HG03439 (cell line): Measurements from ENCODE around the gene DPEP3.
A peak's percentile ranks its signal among the peaks of the same experiment; 100 is the strongest.
"Not testable (repeated sequence)": the region's sequence is repeated elsewhere in the genome, so short reads cannot be mapped to it uniquely, and the experiment has no call there.

Source experiments
- ATAC-seq: cut with Tn5 transposase; IDR thresholded peaks from one replicate; pipeline ENCODE4 v1.9.1; 2021; ENCODE audit warnings: mild to moderate bottlenecking, moderate library complexity; ENCODE audit not compliant: unreplicated experiment

The DPEP3 gene

DNA sequence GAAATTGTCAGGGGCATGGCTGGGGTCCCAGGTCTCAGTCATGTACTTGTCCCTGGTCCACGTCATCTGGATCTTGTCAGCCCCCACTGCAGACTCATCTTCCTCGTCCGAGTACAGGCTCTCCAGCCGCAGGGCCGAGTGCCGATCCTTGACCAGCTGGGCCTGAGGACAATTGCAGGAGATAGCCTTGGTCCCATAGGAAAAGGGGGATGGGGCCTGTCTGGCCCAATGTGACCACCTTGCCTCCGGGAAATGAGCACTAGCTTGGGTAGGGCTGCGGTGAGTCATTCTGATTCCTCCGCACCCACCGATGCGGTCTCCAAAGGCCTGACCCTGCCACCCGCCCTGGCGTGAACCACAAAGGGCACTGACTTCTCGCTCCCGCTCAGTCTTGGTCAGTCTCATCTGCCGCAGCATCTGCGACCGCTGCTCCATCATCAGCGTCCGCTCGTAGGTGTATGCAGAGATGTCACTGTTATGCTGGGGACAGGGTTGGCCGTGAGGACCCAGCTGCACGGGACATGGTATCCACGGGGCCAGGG is 34.8 kb downstream of the DPEP3 start:
- no peak for ATAC-seq

DNA sequence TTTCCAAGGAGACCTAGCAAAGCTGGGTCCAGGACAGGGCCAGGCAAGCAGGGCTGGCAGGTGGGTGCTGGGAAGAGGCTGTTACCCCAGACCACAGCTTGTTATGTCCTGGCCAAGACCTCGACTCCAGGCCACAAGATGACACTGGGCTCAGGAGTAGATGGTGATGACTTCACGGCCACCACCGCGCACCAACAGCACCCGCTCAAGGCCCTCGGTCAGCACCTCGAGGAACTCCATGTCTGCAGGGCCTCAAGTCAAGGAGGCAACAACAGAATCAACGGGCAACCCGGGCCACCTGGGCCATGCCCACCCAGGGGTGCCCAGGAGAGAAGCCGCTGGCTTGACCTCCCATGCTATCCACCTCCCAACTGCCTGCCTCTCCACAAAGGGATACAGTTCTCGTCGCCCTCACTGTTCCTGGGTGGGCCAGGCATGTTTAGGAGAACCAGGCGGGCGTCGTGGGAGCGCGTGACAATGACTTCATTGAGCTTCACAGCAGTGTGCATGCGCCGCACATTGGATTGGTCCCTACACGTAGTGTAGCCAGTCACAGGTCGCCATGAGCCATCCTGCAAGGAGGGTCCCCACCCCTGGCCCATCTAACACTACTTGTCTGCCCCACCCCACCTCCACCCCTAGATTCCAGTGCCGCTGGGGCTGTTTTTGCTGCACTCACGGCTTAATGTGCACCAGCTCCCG is 35.5 kb downstream of the DPEP3 start:
- no peak for ATAC-seq

DNA sequence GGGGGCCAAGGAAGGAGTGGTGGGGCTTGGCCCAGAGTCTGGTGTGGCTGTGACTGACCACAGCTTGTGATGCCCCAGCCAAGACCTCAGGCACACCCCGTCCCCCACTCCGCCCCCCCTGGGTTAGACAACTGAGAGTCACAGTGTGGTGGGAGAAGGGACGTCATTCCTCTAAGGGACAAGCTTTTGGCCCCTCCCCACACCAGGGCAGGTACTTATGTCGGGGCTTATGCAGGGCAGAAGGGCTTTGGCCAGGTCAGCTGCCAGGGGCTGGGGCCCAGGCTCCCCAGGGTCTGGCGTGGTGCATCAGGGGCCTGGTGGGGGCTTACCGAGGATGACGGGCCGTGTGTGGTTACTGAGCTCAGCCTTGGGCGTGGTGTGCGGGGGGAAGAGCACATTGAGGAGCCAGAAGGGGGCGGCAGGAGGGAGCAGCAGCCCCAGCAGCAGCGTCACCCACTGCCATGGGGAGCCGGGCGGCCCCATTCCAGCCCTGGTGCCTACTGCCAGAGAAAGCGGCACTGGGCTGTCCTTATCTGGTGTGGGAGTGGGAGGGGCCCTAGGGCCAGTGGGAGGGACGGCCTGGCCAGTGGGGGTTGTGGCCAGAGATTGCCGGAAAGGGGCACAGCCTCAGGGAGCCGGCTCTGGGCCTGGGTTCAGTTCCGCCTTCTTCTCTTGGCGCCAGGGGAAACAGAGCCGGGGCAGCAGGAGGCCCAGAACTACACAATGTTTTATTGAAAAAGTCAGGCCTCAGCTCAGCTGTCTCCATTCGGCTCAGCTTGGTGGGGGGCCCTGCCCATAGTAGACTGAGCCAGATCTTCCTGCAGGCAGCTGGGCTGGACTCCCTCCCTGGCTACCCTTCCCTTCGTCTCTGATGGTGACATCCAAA is 36.4 kb downstream of the DPEP3 start, which contains the start of gene LCAT:
Gene LCAT, minus strand, starts transcription at position 502 of the 886 bp plus-strand sequence. Its CDS starts 19 bp downstream, at position 483.
- ATAC-seq: no peak

GRCh38 chr16:67943256-67943618 is 37.1 kb downstream of the DPEP3 start:
- no peak for ATAC-seq

DNA sequence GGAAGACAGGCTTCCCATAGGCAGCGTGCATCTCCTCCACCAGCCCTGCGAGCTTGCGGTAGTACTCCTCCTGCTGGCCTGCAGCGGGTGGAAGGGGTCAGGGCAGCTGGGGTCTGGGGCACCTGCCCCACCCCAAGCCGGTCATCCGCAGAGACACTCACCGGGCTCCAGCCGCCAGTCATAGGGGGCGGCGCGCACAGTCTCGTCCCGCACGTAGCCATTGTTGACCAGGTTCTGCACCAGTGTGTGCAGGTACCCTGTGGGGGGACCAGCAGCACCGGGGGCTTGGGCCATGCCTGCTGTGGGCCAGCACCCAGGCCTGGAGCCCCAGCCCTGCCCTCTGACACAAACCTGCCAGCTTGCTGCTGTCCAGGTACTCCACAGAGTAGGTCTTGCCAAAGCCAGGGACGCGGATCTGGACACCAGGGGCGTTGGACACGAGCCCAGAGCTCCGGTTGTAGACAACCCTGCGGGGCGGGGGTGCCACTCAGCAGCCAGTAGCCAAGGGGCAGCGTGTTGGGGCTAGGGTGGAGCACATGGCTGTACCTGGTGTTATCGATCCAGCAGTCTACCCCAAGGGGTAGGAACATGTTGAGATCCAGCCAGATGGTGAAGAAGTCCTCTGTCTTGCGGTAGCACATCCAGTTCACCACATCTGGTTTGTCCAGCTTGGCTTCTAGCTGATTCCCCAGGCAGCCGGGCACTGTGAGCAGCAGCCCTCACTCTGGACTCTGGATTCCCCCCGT is 37.6 kb downstream of the DPEP3 start:
- no peak for ATAC-seq

DNA sequence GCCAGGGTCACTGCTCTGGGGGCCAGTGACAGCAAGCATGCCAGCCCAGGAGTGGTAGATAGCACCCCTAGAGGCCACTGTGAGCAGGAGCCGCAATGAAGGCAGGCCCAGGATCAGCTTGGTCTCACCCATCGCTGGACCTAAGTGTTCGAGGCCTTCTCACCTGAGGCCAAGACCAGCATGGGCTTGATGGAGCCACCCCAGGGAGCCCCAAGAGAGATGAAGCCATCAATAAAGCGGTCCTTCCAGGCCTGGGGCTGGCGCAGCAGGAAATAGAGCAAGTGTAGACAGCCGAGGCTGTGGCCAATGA is 38.1 kb downstream of the DPEP3 start:
- ATAC-seq: no peak

GRCh38 chr16:67941469-67942199 is 38.7 kb downstream of the DPEP3 start:
- no peak for ATAC-seq

GRCh38 chr16:67940446-67941089 is 39.7 kb downstream of the DPEP3 start:
- ATAC-seq: no peak

GRCh38 chr16:67939507-67940445 is 40.5 kb downstream of the DPEP3 start:
- ATAC-seq: no peak

DNA sequence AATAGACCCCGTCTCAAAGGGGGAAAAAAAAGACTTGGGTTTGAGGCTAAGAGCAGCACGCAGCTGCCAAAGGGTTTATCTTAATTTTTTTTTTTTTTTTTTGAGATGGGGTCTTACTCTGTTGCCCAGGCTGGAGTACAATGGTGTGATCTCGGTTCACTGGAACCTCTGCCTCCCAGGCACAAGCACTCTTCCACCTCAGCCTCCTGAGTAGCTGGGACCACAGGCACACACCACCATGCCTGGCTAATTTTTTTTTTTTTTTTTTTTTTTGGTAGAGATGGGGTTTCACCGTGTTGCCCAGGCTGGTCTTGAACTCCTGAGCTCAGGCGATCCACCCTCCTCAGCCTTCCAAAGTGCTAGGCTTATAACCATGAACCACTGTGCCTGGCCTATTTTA is 42.6 kb downstream of the DPEP3 start:
- ATAC-seq: not testable (repeated sequence)

GRCh38 chr16:67936880-67937605 is 43.3 kb downstream of the DPEP3 start:
- ATAC-seq: peak; percentile 46

GRCh38 chr16:67936124-67936879 is 44.0 kb downstream of the DPEP3 start, which contains the start of gene PSMB10:
Gene PSMB10, minus strand, starts transcription at chr16:67936850. Its CDS starts 101 bp downstream, at chr16:67936749.
- peak; percentile 3 for ATAC-seq

DNA sequence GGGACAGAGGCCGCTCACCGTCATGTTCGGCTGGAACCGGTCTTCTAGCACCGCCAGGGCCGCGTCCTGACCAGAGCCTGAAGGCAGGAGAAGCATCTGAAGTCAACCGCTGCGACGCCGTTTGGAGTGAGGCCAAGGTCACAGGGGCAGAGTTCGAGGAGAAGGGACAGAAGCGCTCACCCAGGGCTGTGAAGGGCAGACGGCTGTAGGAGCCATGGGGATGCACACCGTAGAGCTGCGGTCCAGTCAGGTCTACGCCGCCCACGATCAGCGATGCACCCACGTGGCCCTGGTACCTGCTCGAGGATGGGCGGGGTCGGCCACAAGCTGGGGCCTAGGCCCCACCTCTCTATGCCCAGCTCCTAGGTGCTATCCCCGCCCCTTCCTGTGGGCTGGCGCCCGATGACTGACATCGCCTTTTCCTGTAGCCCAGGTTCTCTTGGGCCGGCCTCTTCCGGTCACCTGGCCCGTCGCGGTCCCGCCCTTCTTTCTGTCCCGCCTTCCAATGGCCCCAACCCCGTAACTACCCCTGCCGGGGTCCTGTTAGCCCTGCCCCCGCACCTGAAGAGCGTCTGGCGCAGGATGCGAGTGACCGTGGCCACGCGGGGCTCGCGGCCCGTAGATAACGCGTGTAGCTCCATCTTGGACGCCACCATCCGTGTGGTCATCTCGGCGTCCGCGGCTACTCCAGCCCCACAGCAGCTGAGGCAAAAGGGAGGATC is 44.7 kb downstream of the DPEP3 start:
- peak; percentile 84 for ATAC-seq

- no peak for ATAC-seq
These were observed 45.2 kb downstream of the DPEP3 start for GRCh38 chr16:67935101-67935401.

DNA sequence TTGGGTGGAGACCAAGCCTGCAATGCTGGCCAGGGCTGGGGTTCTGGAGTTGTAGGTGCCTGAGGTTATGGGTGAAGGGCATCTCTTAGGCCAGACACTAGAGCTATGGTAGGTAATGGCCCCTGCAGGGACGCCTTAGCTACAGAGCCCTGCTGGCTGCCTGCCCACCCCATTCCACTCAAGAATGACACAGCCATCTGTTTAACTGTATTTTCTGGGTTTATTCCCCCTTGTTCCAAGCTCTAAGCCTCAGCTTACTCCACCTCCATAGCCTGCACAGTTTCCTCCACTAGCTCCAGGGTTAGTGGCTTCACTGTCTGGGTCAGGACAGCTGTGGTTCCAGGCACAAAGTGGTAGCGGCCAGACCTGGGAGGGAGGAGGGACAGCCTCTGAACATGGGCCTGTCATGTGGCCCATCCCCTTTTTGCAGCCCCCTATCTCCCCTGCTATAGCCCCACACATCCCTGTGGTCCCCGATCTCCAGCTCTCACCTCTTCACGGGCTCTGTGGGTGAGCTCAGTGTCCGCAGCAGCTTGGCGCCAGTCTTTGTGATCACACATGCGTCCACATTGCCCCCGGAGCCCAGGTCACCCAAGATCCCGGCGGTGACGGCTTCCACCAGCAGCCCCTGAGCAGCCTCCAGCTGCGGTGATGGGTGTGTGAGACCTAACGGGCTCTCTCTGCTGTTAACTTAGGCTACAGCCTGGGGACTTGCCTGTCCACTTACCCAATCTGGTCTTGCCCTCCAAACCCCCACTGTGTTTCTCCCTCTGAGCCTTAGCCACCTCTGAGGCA is 45.8 kb downstream of the DPEP3 start:
- ATAC-seq: no peak

GRCh38 chr16:67933805-67934204 is 46.5 kb downstream of the DPEP3 start:
- ATAC-seq: no peak
